Transverse colon (tissue), 4 donors: Measurements from ENCODE around the gene MICU2.

ENCODE experiments used
- EP300 ChIP-seq: sonication (generic); formaldehyde crosslinking; IDR thresholded peaks from one replicate; pipeline ENCODE4 v1.6.1; 2017; ENCODE audit warnings: antibody characterized with exemption, low read depth
- POLR2A ChIP-seq: fragments of 450-650 bp; IDR thresholded peaks from one replicate; pipeline ENCODE4 v1.6.1; 2016; ENCODE audit warnings: antibody characterized with exemption, mild to moderate bottlenecking, moderate library complexity
- POLR2AphosphoS5 ChIP-seq, 3 donors: sonication (generic); formaldehyde crosslinking; IDR thresholded peaks; one replicate each; pipeline ENCODE4 v1.6.1; 2016; ENCODE audit warnings: antibody characterized with exemption in 3 of 3
- TF ChIP-seq, protein P1 (sequence below), 5 experiments: fragments of 200-600 bp in 3 of 5; fragments of 450-650 bp in 2 of 5; sonication (generic) in 3 of 5; IDR thresholded peaks; 1 replicate in 2 of 5; 2 replicates in 3 of 5; pipeline ENCODE4 v1.5.1; 2016 to 2017; ENCODE audit warnings: antibody characterized with exemption in 5 of 5, inconsistent platforms in 3 of 5, mild to moderate bottlenecking in 2 of 5, moderate library complexity in 1 of 5

DNA sequence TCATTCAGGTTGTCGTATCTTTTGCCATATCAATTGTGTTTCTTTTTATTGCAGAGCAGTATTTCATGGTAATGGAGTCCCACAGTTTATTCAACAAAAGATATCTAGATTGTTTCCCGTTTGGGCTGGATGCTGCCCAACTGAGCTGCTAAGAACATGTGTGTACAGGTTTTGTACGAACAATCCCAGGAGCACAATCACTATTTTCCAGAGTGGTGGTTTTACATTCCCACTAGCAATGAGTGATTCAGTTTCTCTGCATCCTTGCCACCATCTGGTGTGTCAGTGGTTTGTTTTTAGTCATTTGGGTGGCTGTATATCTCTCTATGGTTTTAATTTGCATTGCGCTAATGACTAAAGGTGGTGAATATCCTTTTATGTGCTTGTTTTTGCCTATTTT lies 92.1 kb downstream of the MICU2 start:
- TF ChIP-seq, protein P1, sequence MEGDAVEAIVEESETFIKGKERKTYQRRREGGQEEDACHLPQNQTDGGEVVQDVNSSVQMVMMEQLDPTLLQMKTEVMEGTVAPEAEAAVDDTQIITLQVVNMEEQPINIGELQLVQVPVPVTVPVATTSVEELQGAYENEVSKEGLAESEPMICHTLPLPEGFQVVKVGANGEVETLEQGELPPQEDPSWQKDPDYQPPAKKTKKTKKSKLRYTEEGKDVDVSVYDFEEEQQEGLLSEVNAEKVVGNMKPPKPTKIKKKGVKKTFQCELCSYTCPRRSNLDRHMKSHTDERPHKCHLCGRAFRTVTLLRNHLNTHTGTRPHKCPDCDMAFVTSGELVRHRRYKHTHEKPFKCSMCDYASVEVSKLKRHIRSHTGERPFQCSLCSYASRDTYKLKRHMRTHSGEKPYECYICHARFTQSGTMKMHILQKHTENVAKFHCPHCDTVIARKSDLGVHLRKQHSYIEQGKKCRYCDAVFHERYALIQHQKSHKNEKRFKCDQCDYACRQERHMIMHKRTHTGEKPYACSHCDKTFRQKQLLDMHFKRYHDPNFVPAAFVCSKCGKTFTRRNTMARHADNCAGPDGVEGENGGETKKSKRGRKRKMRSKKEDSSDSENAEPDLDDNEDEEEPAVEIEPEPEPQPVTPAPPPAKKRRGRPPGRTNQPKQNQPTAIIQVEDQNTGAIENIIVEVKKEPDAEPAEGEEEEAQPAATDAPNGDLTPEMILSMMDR (IDR thresholded peaks at IDR 0.05), result no peak
- TF ChIP-seq POLR2A, result no peak
- no peak for TF ChIP-seq EP300
- no peak for TF ChIP-seq POLR2AphosphoS5 (IDR thresholded peaks at IDR 0.05)
